DOHH2 (cell line): ENCODE results near the gene UBL4A.

Source experiments
- CTCF ChIP-seq: fragments of 200-600 bp; sonication (generic); IDR thresholded peaks from one replicate; pipeline ENCODE4 v1.5.1; 2014; ENCODE audit warnings: antibody characterized with exemption, mild to moderate bottlenecking, low read depth, low read length; ENCODE audit not compliant: poor library complexity, severe bottlenecking
- EZH2phosphoT487 ChIP-seq: fragments of 200-600 bp; sonication (generic); IDR thresholded peaks from 2 replicates; pipeline ENCODE4 v1.6.1; 2017; ENCODE audit warnings: borderline replicate concordance, mild to moderate bottlenecking, antibody characterized with exemption, low read length, moderate library complexity, mixed read lengths

GRCh38 chrX:154472685-154473632 is 13.5 kb downstream of the UBL4A start:
- no peak for TF ChIP-seq CTCF
- TF ChIP-seq EZH2phosphoT487: no peak
